ENCODE measurements around the gene MVD. TPM values are rescaled to one million over a fixed set of nuclear protein-coding genes. Genes with fewer than 3 reads are reported as not detected.

The MVD gene
- total RNA-seq, 1 experiment from 2014 or later, result 119 TPM

GRCh38 chr16:88681709-88682451 is 19.0 kb upstream of the MVD start:
- Histone ChIP-seq H3K9me2 (ENCODE audit: insufficient read depth) (no peaks in the 10 kb centered on the region), H3K9ac (ENCODE audit: low read length) (no peak overlapping the region), H2AFZ (ENCODE audit: low read depth, low read length, poor library complexity, severe bottlenecking) (no peak overlapping the region), H3K27ac (ENCODE audit: low read depth, low read length) (no peak overlapping the region), H3K4me3 (replicated peaks in 1 of 2; ENCODE audit: low read depth in 1 of 2, low read length in 2 of 2) (no peak overlapping the region), H3K4me1 (ENCODE audit: control insufficient read depth in 1 of 2, insufficient read depth in 2 of 2, low read length in 2 of 2) (peaks cover 13 to 32% of the 10 kb centered on the region in 2 experiments), H3K36me3 (ENCODE audit: control insufficient read depth in 1 of 2, insufficient read depth in 2 of 2, low read length in 2 of 2) (no peaks in the 10 kb centered on the region), H3K79me2 (ENCODE audit: insufficient read depth, low read length) (no peaks in the 10 kb centered on the region), H3K4me2 (ENCODE audit: low read length) (no peak overlapping the region), H3K27me3 (ENCODE audit: insufficient read depth, low read length) (no peaks in the 10 kb centered on the region), H3K9me3 (ENCODE audit: control insufficient read depth in 1 of 2, insufficient read depth in 1 of 2, low read depth in 1 of 2, low read length in 2 of 2) (no peaks in the 10 kb centered on the region), H4K20me1 (ENCODE audit: insufficient read depth) (no peaks in the 10 kb centered on the region)
- intact Hi-C loops (cut with micrococcal nuclease), result no loop called here
- no TSS peak for BruUV-seq (replicated peaks)
- DNase-seq (ENCODE audit: low read depth, low spot score) (no peak), ATAC-seq (no peak)
- CTCF ChIA-PET, result interaction anchor here (1.6 kb wide), 1 partner anchor 9 kb away, joined by 6 read pairs; no protein-coding TSS in a partner anchor
- POLR2A ChIA-PET, result no interaction called here
- RAD21 ChIA-PET (ENCODE audit: low non-redundant PET in 1 of 2, low total read pairs in 2 of 2, uncharacterized antibody in 2 of 2, unreplicated experiment in 2 of 2), result no interaction called here
- no peak for TF ChIP-seq SP1 (IDR thresholded peaks at IDR 0.05; ENCODE audit: low read depth)
- no peak for TF ChIP-seq POLR2A (IDR thresholded peaks at IDR 0.05; ENCODE audit: borderline replicate concordance, extremely low read depth, insufficient read depth, insufficient read length)
- TF ChIP-seq ATF3 (IDR thresholded peaks at IDR 0.05), result no peak
- TF ChIP-seq EZH2phosphoT487 (IDR thresholded peaks at IDR 0.05; ENCODE audit: borderline replicate concordance), result no peak
- no peak for TF ChIP-seq SRF (IDR thresholded peaks at IDR 0.05; ENCODE audit: low read depth)
- no peak for TF ChIP-seq ZBTB33 (IDR thresholded peaks at IDR 0.05; ENCODE audit: extremely low read depth, insufficient replicate concordance, low read length)
- TF ChIP-seq SIN3A (IDR thresholded peaks at IDR 0.05; ENCODE audit: low read depth), result no peak
- TF ChIP-seq YY1 (IDR thresholded peaks at IDR 0.05; ENCODE audit: extremely low read depth, insufficient replicate concordance, low read depth, low read length), result no peak
